HEK293 (cell line): ENCODE measurements around the gene ANAPC2.

Source experiments
- EGR2 ChIP-seq: fragments of 450-650 bp; formaldehyde crosslinking; IDR thresholded peaks from 2 replicates; pipeline ENCODE4 v1.5.1; 2016; ENCODE audit warnings: low read depth, missing biosample characterization, missing genetic modification characterization
- FEZF1 ChIP-seq: fragments of 450-650 bp; formaldehyde crosslinking; IDR thresholded peaks from 2 replicates; pipeline ENCODE4 v1.5.1; 2016; ENCODE audit warnings: missing biosample characterization, missing genetic modification characterization
- PRDM2 ChIP-seq: fragments of 450-650 bp; formaldehyde crosslinking; IDR thresholded peaks from 2 replicates; pipeline ENCODE4 v1.5.1; 2016; ENCODE audit warnings: missing biosample characterization, missing genetic modification characterization, borderline replicate concordance
- REST ChIP-seq: fragments of 450-650 bp; formaldehyde crosslinking; IDR thresholded peaks from 2 replicates; pipeline ENCODE4 v1.5.1; 2016; ENCODE audit warnings: missing biosample characterization, missing genetic modification characterization
- WT1 ChIP-seq: fragments of 450-650 bp; formaldehyde crosslinking; IDR thresholded peaks from 2 replicates; pipeline ENCODE4 v1.5.1; 2016; ENCODE audit warnings: missing biosample characterization, missing genetic modification characterization
- ZBTB11 ChIP-seq: fragments of 450-650 bp; formaldehyde crosslinking; conservative IDR thresholded peaks from 2 replicates; pipeline ENCODE4 v1.5.1; 2016; ENCODE audit warnings: low read depth, missing biosample characterization, missing genetic modification characterization
- ZBTB44 ChIP-seq: fragments of 450-650 bp; IDR thresholded peaks from 2 replicates; pipeline ENCODE4 v1.5.1; 2018; ENCODE audit warnings: missing biosample characterization, mild to moderate bottlenecking, missing genetic modification characterization
- ZFP37 ChIP-seq: fragments of 450-650 bp; formaldehyde crosslinking; IDR thresholded peaks from 2 replicates; pipeline ENCODE4 v1.5.1; 2016; ENCODE audit warnings: missing biosample characterization, missing genetic modification characterization
- ZNF138 ChIP-seq: fragments of 450-650 bp; formaldehyde crosslinking; IDR thresholded peaks from 2 replicates; pipeline ENCODE4 v1.5.1; 2016; ENCODE audit warnings: missing biosample characterization, missing genetic modification characterization, borderline replicate concordance
- ZNF169 ChIP-seq: fragments of 450-650 bp; formaldehyde crosslinking; IDR thresholded peaks from 2 replicates; pipeline ENCODE4 v1.5.1; 2016; ENCODE audit warnings: missing biosample characterization, missing genetic modification characterization
- ZNF223 ChIP-seq: fragments of 450-650 bp; formaldehyde crosslinking; IDR thresholded peaks from 2 replicates; pipeline ENCODE4 v1.5.1; 2016; ENCODE audit warnings: missing biosample characterization, missing genetic modification characterization
- ZNF239 ChIP-seq: fragments of 450-650 bp; formaldehyde crosslinking; IDR thresholded peaks from 2 replicates; pipeline ENCODE4 v1.5.1; 2016; ENCODE audit warnings: missing biosample characterization, missing genetic modification characterization
- ZNF266 ChIP-seq: fragments of 450-650 bp; formaldehyde crosslinking; IDR thresholded peaks from 2 replicates; pipeline ENCODE4 v1.5.1; 2016; ENCODE audit warnings: missing biosample characterization, missing genetic modification characterization, low read depth
- ZNF335 ChIP-seq: fragments of 450-650 bp; formaldehyde crosslinking; conservative IDR thresholded peaks from 2 replicates; pipeline ENCODE4 v1.5.1; 2016; ENCODE audit warnings: missing biosample characterization, missing genetic modification characterization
- ZNF341 ChIP-seq: fragments of 450-650 bp; formaldehyde crosslinking; IDR thresholded peaks from 2 replicates; pipeline ENCODE4; 2016; ENCODE audit warnings: low read depth, missing biosample characterization, missing genetic modification characterization
- ZNF473 ChIP-seq: fragments of 450-650 bp; formaldehyde crosslinking; IDR thresholded peaks from 2 replicates; pipeline ENCODE4 v1.5.1; 2017; ENCODE audit warnings: missing biosample characterization, missing genetic modification characterization
- ZNF580 ChIP-seq: fragments of 450-650 bp; formaldehyde crosslinking; IDR thresholded peaks from 2 replicates; pipeline ENCODE4 v1.5.1; 2016; ENCODE audit warnings: missing biosample characterization, missing genetic modification characterization
- ZNF610 ChIP-seq: fragments of 450-650 bp; formaldehyde crosslinking; IDR thresholded peaks from 2 replicates; pipeline ENCODE4 v1.5.1; 2016; ENCODE audit warnings: missing biosample characterization, missing genetic modification characterization, borderline replicate concordance
- ZNF621 ChIP-seq: fragments of 450-650 bp; formaldehyde crosslinking; IDR thresholded peaks from 2 replicates; pipeline ENCODE4 v1.5.1; 2017; ENCODE audit warnings: missing biosample characterization, missing genetic modification characterization
- ZSCAN5A ChIP-seq: fragments of 450-650 bp; formaldehyde crosslinking; IDR thresholded peaks from 2 replicates; pipeline ENCODE4 v1.5.1; 2016; ENCODE audit warnings: missing biosample characterization, missing genetic modification characterization

The ANAPC2 gene

GRCh38 chr9:137205126-137206069, 17.0 kb upstream of the ANAPC2 start, which contains the start of the genes NDOR1 and TMEM203 (continued):
- TF ChIP-seq ZSCAN5A (tag by site-specific recombination) = no peak
- peak; percentile 87 for TF ChIP-seq ZNF580 (tag by site-specific recombination)
- TF ChIP-seq ZNF138 (tag by site-specific recombination) = no peak
- TF ChIP-seq ZNF341 (tag by site-specific recombination) = 0 out of 2 replicates have a peak, but pooled peaks have one; percentile 9
- no peak for TF ChIP-seq ZNF239 (tag by site-specific recombination)
- TF ChIP-seq ZNF266 (tag by site-specific recombination) = no peak
- no peak for TF ChIP-seq ZNF621
- TF ChIP-seq FEZF1 = no peak
- no peak for TF ChIP-seq EGR2 (tag by site-specific recombination)
- peak; percentile 86 for TF ChIP-seq ZNF335 (tag by site-specific recombination)
- peak; percentile 36; the same call in 1 of the 2 replicates for TF ChIP-seq ZBTB44
- no peak for TF ChIP-seq ZNF473 (tag by site-specific recombination)
- TF ChIP-seq REST (tag by site-specific recombination) = peak; percentile 16; the same call in 1 of the 2 replicates
- TF ChIP-seq ZFP37 (tag by site-specific recombination) = 0 out of 2 replicates have a peak, but pooled peaks have one; percentile 56
- no peak for TF ChIP-seq PRDM2 (tag by site-specific recombination)
- 0 out of 2 replicates have a peak, but pooled peaks have one; percentile 49 for TF ChIP-seq ZNF610
- TF ChIP-seq ZBTB11 (tag by site-specific recombination) = peak; percentile 97
- TF ChIP-seq ZNF169 = no peak
- no peak for TF ChIP-seq ZNF223 (tag by site-specific recombination)
- TF ChIP-seq WT1 (tag by site-specific recombination) = no peak
